Measurements from ENCODE around the gene WDR43. TPM values are rescaled to one million over a fixed set of nuclear protein-coding genes. Genes with fewer than 3 reads are reported as not detected.

The WDR43 gene
- total and polyA plus RNA-seq, 3 donors from 2014 or later, result 52.0 to 58.2 (median 52.7) TPM

DNA sequence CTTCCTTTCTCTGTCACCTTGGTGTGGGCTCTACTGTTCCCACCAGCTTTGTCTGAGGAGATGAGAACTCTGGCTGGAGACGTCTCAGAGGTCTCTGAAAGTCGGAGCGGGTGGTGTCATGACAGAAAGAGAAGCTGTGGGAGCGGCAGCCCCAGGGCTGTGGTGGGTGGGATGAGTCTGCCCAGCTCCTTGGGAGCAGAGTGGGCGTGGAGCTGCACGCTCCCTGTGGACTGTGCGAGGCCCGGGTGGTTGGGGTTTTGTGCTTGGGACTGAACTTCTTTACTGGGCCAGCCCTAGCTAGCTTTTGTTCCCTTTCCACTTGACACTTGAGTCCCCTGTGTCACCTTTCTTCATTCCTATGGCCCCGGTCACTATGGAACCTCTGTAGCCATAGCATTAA is 97.0 kb downstream of the WDR43 start:
- Histone ChIP-seq H3K4me1 (peaks cover 3% of the 10 kb centered on the region), H3K4me3 (no peak overlapping the region), H3K9me3 (no peaks in the 10 kb centered on the region), H3K36me3 (ENCODE audit: low read depth, missing control alignments) (no peaks in the 10 kb centered on the region), H3K27me3 (no peaks in the 10 kb centered on the region), H3K27ac (no peak overlapping the region)
- DNase-seq, result no peak
- TF ChIP-seq, protein P1, sequence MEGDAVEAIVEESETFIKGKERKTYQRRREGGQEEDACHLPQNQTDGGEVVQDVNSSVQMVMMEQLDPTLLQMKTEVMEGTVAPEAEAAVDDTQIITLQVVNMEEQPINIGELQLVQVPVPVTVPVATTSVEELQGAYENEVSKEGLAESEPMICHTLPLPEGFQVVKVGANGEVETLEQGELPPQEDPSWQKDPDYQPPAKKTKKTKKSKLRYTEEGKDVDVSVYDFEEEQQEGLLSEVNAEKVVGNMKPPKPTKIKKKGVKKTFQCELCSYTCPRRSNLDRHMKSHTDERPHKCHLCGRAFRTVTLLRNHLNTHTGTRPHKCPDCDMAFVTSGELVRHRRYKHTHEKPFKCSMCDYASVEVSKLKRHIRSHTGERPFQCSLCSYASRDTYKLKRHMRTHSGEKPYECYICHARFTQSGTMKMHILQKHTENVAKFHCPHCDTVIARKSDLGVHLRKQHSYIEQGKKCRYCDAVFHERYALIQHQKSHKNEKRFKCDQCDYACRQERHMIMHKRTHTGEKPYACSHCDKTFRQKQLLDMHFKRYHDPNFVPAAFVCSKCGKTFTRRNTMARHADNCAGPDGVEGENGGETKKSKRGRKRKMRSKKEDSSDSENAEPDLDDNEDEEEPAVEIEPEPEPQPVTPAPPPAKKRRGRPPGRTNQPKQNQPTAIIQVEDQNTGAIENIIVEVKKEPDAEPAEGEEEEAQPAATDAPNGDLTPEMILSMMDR (IDR thresholded peaks at IDR 0.05), result no peak
- TF ChIP-seq POLR2A (IDR thresholded peaks at IDR 0.05), result no peak
- 82 to 93% methylated on average over 9 of the region's 9 CpGs for WGBS, 2 donors
- intact Hi-C loops (cut with DNase I; ENCODE audit: low total_unique reads), result no loop called here

GRCh38 chr2:28993206-28993960 is 98.9 kb downstream of the WDR43 start:
- H3K27ac ChIP-seq, result no peak overlapping the region
- WGBS, 2 donors, result 79 to 83% methylated on average over 3 to 6 of the region's 6 CpGs

GRCh38 chr2:28994074-28994473 is 99.6 kb downstream of the WDR43 start:
- H3K27ac ChIP-seq, result no peak overlapping the region
- intact Hi-C loops (cut with DNase I; ENCODE audit: low total_unique reads), result no loop called here
- H3K27me3 ChIP-seq, result no peaks in the 10 kb centered on the region
- no peak overlapping the region for H3K4me3 ChIP-seq
- TF ChIP-seq, protein P1 (IDR thresholded peaks at IDR 0.05), result no peak
- no peak for TF ChIP-seq POLR2A (IDR thresholded peaks at IDR 0.05)
- no peaks in the 10 kb centered on the region for H3K9me3 ChIP-seq
- H3K36me3 ChIP-seq (ENCODE audit: low read depth, missing control alignments), result no peaks in the 10 kb centered on the region
- 92 to 94% methylated on average over 10 of the region's 10 CpGs for WGBS, 2 donors
- no peak for DNase-seq
- peaks cover 3% of the 10 kb centered on the region for H3K4me1 ChIP-seq

More at GRCh38 chr2:28993206-28993960, 98.9 kb downstream of the WDR43 start:
- no peak overlapping the region for H3K4me3 ChIP-seq
- no peaks in the 10 kb centered on the region for H3K9me3 ChIP-seq
- TF ChIP-seq POLR2A (IDR thresholded peaks at IDR 0.05), result no peak
- TF ChIP-seq, protein P1 (IDR thresholded peaks at IDR 0.05), result no peak
- no peaks in the 10 kb centered on the region for H3K36me3 ChIP-seq (ENCODE audit: low read depth, missing control alignments)
- no peak for DNase-seq
- intact Hi-C loops (cut with DNase I; ENCODE audit: low total_unique reads), result no loop called here
- no peaks in the 10 kb centered on the region for H3K27me3 ChIP-seq
- peaks cover 3% of the 10 kb centered on the region for H3K4me1 ChIP-seq

DNA sequence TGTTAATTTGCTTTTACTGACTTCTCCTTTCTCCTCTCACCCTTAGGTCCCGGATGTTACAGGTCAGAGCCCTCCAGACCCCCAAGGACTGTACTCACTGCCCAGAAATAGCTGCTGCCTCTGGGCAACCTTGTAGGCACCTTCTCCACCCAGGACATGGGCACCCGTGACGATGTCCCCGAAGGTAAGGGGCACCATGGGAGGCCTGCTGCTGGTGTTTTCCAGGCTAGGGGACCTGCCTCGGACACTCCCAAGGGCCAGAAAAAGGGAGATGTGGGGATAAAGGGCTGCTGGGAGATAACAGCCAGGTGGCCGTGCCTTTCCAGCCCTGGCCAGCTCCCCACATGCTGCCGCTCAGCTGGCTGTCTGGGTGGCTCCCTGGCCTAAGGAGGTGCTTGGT is 100.2 kb downstream of the WDR43 start:
- Histone ChIP-seq H3K36me3 (ENCODE audit: low read depth, missing control alignments) (no peaks in the 10 kb centered on the region), H3K4me3 (no peak overlapping the region), H3K27me3 (no peaks in the 10 kb centered on the region), H3K9me3 (no peaks in the 10 kb centered on the region), H3K27ac (no peak overlapping the region), H3K4me1 (peaks cover 3% of the 10 kb centered on the region)
- no peak for DNase-seq
- intact Hi-C loops (cut with DNase I; ENCODE audit: low total_unique reads), result no loop called here
- TF ChIP-seq POLR2A (IDR thresholded peaks at IDR 0.05), result no peak
- TF ChIP-seq, protein P1 (IDR thresholded peaks at IDR 0.05), result no peak
- WGBS, 2 donors, result 60 to 72% methylated on average over 7 of the region's 7 CpGs
